ENCODE measurements around the gene STAU1. TPM values are rescaled to one million over a fixed set of nuclear protein-coding genes. Genes with fewer than 3 reads are reported as not detected.

STAU1 gene, protein sequence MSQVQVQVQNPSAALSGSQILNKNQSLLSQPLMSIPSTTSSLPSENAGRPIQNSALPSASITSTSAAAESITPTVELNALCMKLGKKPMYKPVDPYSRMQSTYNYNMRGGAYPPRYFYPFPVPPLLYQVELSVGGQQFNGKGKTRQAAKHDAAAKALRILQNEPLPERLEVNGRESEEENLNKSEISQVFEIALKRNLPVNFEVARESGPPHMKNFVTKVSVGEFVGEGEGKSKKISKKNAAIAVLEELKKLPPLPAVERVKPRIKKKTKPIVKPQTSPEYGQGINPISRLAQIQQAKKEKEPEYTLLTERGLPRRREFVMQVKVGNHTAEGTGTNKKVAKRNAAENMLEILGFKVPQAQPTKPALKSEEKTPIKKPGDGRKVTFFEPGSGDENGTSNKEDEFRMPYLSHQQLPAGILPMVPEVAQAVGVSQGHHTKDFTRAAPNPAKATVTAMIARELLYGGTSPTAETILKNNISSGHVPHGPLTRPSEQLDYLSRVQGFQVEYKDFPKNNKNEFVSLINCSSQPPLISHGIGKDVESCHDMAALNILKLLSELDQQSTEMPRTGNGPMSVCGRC
- 10 to 100 TPM; 51.4 to 65.6 (median 58.7) TPM for total RNA-seq

DNA sequence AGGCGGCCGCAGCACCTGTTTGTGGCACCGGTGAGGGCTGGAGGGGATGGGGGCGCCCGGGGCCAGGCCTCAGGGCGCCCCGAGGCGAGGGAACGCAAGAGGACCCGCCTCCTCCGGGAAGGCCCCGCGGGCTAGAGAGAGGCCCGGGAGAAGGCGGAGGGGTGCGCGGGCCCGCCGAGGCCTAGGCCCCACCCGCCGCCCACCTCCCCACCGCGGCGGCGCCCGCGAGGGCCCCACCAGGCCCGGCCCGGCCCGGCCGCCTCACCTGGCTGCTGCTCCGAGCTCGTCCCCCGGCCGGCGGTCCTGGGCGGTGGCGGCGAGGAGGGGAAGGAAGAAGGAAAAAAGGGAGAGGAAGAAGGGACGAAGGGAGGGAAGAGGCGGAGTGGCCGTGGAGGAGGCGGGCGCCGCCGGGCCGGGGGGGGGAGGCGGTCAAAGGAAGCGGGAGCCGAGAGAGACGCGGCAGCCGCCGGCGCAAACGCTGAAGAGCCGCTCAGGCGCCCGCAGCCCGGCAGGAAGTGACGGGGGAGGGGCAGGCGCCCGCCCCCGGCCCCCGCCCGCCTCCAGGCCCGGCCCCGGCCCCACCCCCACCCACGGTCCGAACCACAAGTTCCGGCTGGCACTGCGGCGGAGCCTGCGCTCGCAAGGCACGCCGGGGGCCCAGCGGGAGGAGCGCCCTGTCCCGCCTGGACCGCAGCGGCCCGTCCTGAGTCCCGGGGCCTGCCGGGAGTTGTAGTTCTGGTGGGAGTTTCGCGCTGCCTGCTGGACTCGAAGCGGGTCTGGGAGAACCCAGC lies at the start of gene STAU1:
Gene STAU1, minus strand, starts transcription at position 484 of the 791 bp plus-strand sequence. CDS start 22,133 bp downstream, outside the sequence.
- H3K27me3 ChIP-seq, result no peaks in the 10 kb centered on the region
- peak within 1 kb of the TSS; percentile 92 to 97 (median 95) for H3K27ac ChIP-seq
- TF ChIP-seq, protein P1, sequence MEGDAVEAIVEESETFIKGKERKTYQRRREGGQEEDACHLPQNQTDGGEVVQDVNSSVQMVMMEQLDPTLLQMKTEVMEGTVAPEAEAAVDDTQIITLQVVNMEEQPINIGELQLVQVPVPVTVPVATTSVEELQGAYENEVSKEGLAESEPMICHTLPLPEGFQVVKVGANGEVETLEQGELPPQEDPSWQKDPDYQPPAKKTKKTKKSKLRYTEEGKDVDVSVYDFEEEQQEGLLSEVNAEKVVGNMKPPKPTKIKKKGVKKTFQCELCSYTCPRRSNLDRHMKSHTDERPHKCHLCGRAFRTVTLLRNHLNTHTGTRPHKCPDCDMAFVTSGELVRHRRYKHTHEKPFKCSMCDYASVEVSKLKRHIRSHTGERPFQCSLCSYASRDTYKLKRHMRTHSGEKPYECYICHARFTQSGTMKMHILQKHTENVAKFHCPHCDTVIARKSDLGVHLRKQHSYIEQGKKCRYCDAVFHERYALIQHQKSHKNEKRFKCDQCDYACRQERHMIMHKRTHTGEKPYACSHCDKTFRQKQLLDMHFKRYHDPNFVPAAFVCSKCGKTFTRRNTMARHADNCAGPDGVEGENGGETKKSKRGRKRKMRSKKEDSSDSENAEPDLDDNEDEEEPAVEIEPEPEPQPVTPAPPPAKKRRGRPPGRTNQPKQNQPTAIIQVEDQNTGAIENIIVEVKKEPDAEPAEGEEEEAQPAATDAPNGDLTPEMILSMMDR (IDR thresholded peaks at IDR 0.05), result peak in 1 of 6 experiments; percentile 7
- TF ChIP-seq POLR2A (IDR thresholded peaks at IDR 0.05), result peak in 2 of 4 donors; percentile 49 to 86
- no peaks in the 10 kb centered on the region for H3K9me3 ChIP-seq
- 0% methylated on average over 4 to 35 of the region's 89 CpGs for WGBS, 2 donors
- peak within 1 kb of the TSS; percentile 75 to 98 (median 86) for H3K4me3 ChIP-seq
- H3K36me3 ChIP-seq, result peaks cover 0 to 5% (median 0%) of the 10 kb centered on the region in 3 donors
- DNase-seq, result peak; percentile 61
- H3K4me1 ChIP-seq, result peaks cover 7 to 46% (median 11%) of the 10 kb centered on the region in 3 donors
- intact Hi-C loops (cut with DNase I), result no loop called here

DNA sequence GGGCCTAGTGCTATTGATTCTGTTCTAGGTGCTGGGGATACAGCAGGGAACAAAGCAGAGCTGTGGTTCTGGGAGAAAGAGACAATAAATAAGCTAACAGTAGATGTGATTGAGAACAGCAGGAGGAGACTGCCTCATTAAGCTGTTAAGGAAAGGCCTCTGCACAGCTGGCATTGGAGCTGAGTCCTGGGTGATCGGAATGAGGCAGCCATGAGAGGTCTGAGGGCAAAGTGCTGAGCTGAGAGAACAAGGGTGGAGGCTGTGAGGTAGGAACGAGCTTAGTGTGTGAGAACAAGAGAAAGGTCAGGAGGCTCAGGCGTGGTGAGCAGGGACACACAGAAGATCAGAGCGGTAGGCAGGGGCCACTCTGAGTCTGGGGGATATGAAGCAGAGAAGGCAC lies 49.4 kb upstream of the STAU1 start:
- Histone ChIP-seq H3K4me1 (no peaks in the 10 kb centered on the region), H3K27me3 (no peaks in the 10 kb centered on the region), H3K9me3 (no peaks in the 10 kb centered on the region), H3K4me3 (no peak overlapping the region), H3K36me3 (peaks cover 33 to 100% (median 63%) of the 10 kb centered on the region in 3 donors), H3K27ac (no peak overlapping the region)
- DNase-seq, result no peak
- intact Hi-C loops (cut with DNase I), result no loop called here
- TF ChIP-seq POLR2A (IDR thresholded peaks at IDR 0.05), result no peak
- TF ChIP-seq, protein P1 (IDR thresholded peaks at IDR 0.05), result no peak
- WGBS, 2 donors, result 87 to 94% methylated on average over 4 of the region's 4 CpGs

DNA sequence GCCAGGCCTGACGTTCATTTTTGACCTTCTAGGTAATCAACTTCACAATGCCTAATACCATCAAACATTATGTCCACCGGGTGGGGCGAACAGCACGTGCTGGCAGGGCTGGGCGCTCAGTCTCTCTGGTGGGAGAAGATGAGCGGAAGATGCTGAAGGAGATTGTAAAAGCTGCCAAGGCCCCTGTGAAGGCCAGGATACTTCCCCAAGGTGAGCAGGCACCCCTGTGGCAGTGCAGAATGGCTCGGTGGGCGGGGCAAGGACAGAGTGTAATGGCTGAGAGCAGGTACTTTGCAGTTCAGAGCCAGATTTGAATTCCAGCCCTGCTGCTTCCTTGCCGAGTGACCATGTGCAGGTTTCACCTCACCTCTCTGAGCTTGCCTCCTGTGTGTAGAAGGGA lies 48.2 kb upstream of the STAU1 start:
- Histone ChIP-seq H3K36me3 (peaks cover 33 to 100% (median 63%) of the 10 kb centered on the region in 3 donors), H3K4me1 (no peaks in the 10 kb centered on the region), H3K27me3 (no peaks in the 10 kb centered on the region), H3K27ac (no peak overlapping the region), H3K4me3 (no peak overlapping the region), H3K9me3 (no peaks in the 10 kb centered on the region)
- intact Hi-C loops (cut with DNase I), result no loop called here
- WGBS, 2 donors, result 79 to 100% methylated on average over 1 to 8 of the region's 9 CpGs
- DNase-seq, result no peak
- TF ChIP-seq POLR2A (IDR thresholded peaks at IDR 0.05), result no peak
- TF ChIP-seq, protein P1 (IDR thresholded peaks at IDR 0.05), result no peak

DNA sequence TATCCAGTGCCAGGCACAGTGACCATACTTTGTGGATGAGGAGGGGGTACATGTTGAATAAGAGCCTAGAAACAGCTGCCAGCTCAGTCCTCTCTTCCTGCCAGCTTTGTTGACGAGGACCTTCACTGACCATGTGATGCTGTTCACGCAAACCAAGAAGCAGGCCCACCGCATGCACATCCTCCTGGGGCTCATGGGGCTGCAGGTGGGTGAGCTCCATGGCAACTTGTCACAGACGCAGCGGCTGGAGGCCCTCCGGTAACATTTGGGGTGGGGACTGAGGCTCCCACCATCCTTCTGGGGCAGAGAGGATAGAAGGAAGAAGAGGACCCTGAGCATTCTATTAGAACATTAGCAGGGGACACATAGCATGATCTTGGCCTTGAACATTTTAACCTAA lies 46.7 kb upstream of the STAU1 start:
- Histone ChIP-seq H3K4me1 (no peaks in the 10 kb centered on the region), H3K36me3 (peaks cover 41 to 100% (median 77%) of the 10 kb centered on the region in 3 donors), H3K27ac (no peak overlapping the region), H3K27me3 (no peaks in the 10 kb centered on the region), H3K9me3 (no peaks in the 10 kb centered on the region), H3K4me3 (no peak overlapping the region)
- no peak for TF ChIP-seq POLR2A (IDR thresholded peaks at IDR 0.05)
- TF ChIP-seq, protein P1 (IDR thresholded peaks at IDR 0.05), result no peak
- no peak for DNase-seq
- 89 to 94% methylated on average over 5 to 6 of the region's 6 CpGs for whole genome bisulfite sequencing, 2 donors
- intact Hi-C loops (cut with DNase I), result no loop called here
